Measurements from ENCODE around the gene TRAM2. TPM values are rescaled to one million over a fixed set of nuclear protein-coding genes. Genes with fewer than 3 reads are reported as not detected.

Gene TRAM2
- total RNA-seq, 1 experiment from 2014 or later = 21.2 TPM

DNA sequence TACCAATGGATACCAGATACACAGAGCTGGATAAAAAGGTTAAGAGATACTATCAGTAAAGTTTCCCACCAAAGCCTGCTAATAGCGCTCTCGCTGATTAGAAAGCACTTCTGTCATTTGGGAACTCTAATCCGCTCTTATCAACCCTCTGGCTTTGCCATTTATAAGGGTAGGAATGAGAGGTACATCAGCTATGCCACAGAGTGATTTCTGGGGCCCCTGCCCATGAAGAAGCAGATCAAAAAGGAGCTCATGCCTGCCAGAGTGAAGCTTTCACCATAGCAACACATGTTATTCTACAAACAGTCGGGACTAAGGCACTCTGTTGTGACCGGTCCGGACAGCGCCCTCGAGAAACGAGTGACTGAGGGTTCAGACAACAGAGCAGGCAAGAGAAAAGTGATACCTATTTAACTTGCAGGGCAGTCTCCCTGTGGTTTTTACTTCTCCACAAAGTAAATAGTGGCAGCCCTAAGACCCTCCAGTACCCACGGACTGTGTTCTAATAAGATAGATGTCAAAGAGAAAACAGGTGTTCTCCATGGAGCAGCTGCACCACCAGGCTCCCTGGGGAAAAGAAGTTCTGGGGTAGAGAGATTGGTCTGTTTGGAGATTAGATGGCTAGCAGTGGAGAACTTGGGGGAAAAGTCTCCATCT lies 5.6 kb downstream of the TRAM2 start:
- H4K20me1 ChIP-seq (ENCODE audit: control insufficient read depth, insufficient read depth, insufficient read length) = peaks cover 2% of the 10 kb centered on the region
- peaks cover 80 to 85% of the 10 kb centered on the region in 2 experiments for H3K4me1 Mint-ChIP-seq
- no CpG with 5 or more reads among the region's 10 CpGs for WGBS (ENCODE audit: extremely low coverage, insufficient read length, low lambda C conversion rate)

More for the DNA sequence above, 5.6 kb downstream of the TRAM2 start:
- no peak overlapping the region for H3K4me3 Mint-ChIP-seq
- H4K8ac ChIP-seq (replicated peaks; ENCODE audit: insufficient read length, low read depth, low read length) = no peak overlapping the region
- H3K4me2 ChIP-seq (ENCODE audit: insufficient read depth, insufficient read length, low read length) = no peak overlapping the region
- H2BK5ac ChIP-seq (ENCODE audit: insufficient read length, low read length) = no peak overlapping the region
- no peak overlapping the region for H3K27ac ChIP-seq (ENCODE audit: insufficient read length, low read depth, low read length)
- no peaks in the 10 kb centered on the region for H3K9me3 ChIP-seq (ENCODE audit: control insufficient read depth, low read depth, low read length)
- no peak overlapping the region for H3K56ac ChIP-seq (ENCODE audit: insufficient read length, low read depth, low read length)
- H3K23ac ChIP-seq (ENCODE audit: insufficient read length, low read depth, low read length) = no peak overlapping the region
- peaks cover 12% of the 10 kb centered on the region; the same call in 1 of the 2 replicates for H3K79me2 ChIP-seq (ENCODE audit: insufficient read depth, low read length)
- peak overlapping the region; percentile 17 for H2BK12ac ChIP-seq (ENCODE audit: insufficient read length, low read depth, low read length)
- no peak overlapping the region for H2AK5ac ChIP-seq (ENCODE audit: insufficient read length, low read length)
- H3K14ac ChIP-seq (ENCODE audit: insufficient read depth, low read length) = no peak overlapping the region
- no peak overlapping the region; a peak in 2 of 7 replicates for H3K27ac Mint-ChIP-seq
- no peaks in the 10 kb centered on the region for H3K27me3 ChIP-seq (ENCODE audit: insufficient read depth, low read length)
- H3K4me1 ChIP-seq (ENCODE audit: insufficient read depth, low read length) = peaks cover 24% of the 10 kb centered on the region
- H3T11ph ChIP-seq (ENCODE audit: low read length) = no peak overlapping the region
- peaks cover 8% of the 10 kb centered on the region for H3K23me2 ChIP-seq (ENCODE audit: insufficient read length, low read depth, low read length, poor library complexity, severe bottlenecking)
- peaks cover 10% of the 10 kb centered on the region for H3K79me1 ChIP-seq (ENCODE audit: insufficient read depth, low read depth, low read length, poor library complexity, severe bottlenecking)
- no peak overlapping the region for H2AFZ ChIP-seq (ENCODE audit: low read length)
- H3K27me3 Mint-ChIP-seq (ENCODE audit: low read depth) = peaks cover 3% of the 10 kb centered on the region
- TF ChIP-seq CTCF (conservative IDR thresholded peaks at IDR 0.05) = no peak
- no peaks in the 10 kb centered on the region for H3K36me3 Mint-ChIP-seq (ENCODE audit: insufficient read depth in 1 of 3, low read depth in 3 of 3)
- no peak overlapping the region for H2BK15ac ChIP-seq (ENCODE audit: low read depth, low read length)
- no peak overlapping the region for H4K91ac ChIP-seq (ENCODE audit: insufficient read length, low read depth, low read length)
- H2BK20ac ChIP-seq (ENCODE audit: low read depth, low read length, poor library complexity, severe bottlenecking) = no peak overlapping the region
- no peaks in the 10 kb centered on the region; a peak in 1 of 5 replicates for H3K9me3 Mint-ChIP-seq
- no peak overlapping the region for H3K18ac ChIP-seq (ENCODE audit: insufficient read length, low read depth, low read length)
- H3K4ac ChIP-seq (ENCODE audit: low read depth, low read length) = no peak overlapping the region
- no peak overlapping the region for H4K5ac ChIP-seq (ENCODE audit: insufficient read length, low read depth, low read length)
- no peak for DNase-seq
- H2BK120ac ChIP-seq (ENCODE audit: low read depth, low read length, poor library complexity, severe bottlenecking) = no peak overlapping the region
- no peak overlapping the region for H3K9ac ChIP-seq (ENCODE audit: extremely low read depth, insufficient read length, low read length)

All from H9 (cell line).